HG03520 (cell line): ENCODE results near the gene HEBP2.

Experiments used
- ATAC-seq: cut with Tn5 transposase; IDR thresholded peaks from one replicate; pipeline ENCODE4 v1.9.1; 2021; ENCODE audit warnings: mild to moderate bottlenecking, moderate library complexity; ENCODE audit not compliant: unreplicated experiment

HEBP2 gene

GRCh38 chr6:138451043-138451442 lies 47.0 kb downstream of the HEBP2 start:
- no peak for ATAC-seq

GRCh38 chr6:138454981-138455706 lies 51.1 kb downstream of the HEBP2 start:
- ATAC-seq = peak; percentile 37

- ATAC-seq = peak; percentile 97
Observed at GRCh38 chr6:138455746-138456400, 51.9 kb downstream of the HEBP2 start.

- ATAC-seq = peak; percentile 3
Observed at GRCh38 chr6:138456401-138456790, 52.4 kb downstream of the HEBP2 start.

GRCh38 chr6:138461647-138462046 lies 57.6 kb downstream of the HEBP2 start:
- no peak for ATAC-seq

GRCh38 chr6:138464085-138464484 lies 60.1 kb downstream of the HEBP2 start:
- ATAC-seq = no peak

- no peak for ATAC-seq
Observed at GRCh38 chr6:138465007-138465645, 61.1 kb downstream of the HEBP2 start.

GRCh38 chr6:138467901-138468300 lies 63.9 kb downstream of the HEBP2 start:
- no peak for ATAC-seq

- no peak for ATAC-seq
Observed at GRCh38 chr6:138468320-138469015, 64.4 kb downstream of the HEBP2 start.
